ENCODE measurements around the gene ATXN7L1.
"Not testable (repeated sequence)": the region's sequence is repeated elsewhere in the genome, so short reads cannot be mapped to it uniquely, and the experiment has no call there.

Gene ATXN7L1

DNA sequence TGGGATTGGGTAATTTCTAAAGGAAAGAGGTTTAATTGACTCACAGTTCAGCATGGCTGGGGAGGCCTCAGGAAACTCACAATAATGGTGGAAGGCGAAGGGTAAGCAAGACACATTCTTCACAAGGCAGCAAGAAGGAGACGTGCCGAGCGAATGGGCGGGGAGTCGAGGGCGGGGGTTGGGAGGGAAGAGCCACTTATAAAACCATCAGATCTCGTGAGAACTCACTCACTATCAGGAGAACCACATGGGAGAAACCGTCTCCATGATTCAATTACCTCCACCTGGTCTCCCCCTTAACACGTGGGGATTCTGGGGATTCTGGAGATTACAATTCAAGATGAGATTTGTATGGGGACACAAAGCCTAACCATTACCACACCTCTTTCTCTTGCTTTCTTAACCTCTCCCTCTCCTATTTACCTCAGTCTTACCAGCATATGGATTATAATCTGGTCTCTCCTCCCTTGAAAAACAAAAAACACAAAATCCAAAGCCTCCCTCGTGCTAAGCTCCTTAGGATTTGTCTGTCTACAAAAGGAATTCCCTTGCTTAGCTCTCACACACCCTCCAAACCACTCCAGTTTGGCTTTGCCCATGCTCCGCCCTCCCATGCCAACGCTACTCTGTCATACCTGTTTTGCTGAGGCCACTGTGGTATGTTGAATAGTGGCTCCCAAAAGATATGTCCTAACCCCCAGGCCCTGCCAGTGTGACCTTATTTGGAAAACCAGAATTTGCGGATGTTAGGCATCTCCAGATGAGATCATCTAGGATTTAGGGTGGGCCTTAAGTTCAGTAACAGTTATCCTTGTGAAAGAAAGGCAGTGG lies 275.5 kb downstream of the ATXN7L1 start:
- H3K4me1 ChIP-seq (ENCODE audit: control insufficient read depth, insufficient read depth, low read length): no peaks in the 10 kb centered on the region
- no peak overlapping the region for H3K4me3 ChIP-seq (ENCODE audit: low read depth, low read length)
- TF ChIP-seq, protein P1, sequence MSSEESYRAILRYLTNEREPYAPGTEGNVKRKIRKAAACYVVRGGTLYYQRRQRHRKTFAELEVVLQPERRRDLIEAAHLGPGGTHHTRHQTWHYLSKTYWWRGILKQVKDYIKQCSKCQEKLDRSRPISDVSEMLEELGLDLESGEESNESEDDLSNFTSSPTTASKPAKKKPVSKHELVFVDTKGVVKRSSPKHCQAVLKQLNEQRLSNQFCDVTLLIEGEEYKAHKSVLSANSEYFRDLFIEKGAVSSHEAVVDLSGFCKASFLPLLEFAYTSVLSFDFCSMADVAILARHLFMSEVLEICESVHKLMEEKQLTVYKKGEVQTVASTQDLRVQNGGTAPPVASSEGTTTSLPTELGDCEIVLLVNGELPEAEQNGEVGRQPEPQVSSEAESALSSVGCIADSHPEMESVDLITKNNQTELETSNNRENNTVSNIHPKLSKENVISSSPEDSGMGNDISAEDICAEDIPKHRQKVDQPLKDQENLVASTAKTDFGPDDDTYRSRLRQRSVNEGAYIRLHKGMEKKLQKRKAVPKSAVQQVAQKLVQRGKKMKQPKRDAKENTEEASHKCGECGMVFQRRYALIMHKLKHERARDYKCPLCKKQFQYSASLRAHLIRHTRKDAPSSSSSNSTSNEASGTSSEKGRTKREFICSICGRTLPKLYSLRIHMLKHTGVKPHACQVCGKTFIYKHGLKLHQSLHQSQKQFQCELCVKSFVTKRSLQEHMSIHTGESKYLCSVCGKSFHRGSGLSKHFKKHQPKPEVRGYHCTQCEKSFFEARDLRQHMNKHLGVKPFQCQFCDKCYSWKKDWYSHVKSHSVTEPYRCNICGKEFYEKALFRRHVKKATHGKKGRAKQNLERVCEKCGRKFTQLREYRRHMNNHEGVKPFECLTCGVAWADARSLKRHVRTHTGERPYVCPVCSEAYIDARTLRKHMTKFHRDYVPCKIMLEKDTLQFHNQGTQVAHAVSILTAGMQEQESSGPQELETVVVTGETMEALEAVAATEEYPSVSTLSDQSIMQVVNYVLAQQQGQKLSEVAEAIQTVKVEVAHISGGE (tag by site-specific recombination; conservative IDR thresholded peaks at IDR 0.05; ENCODE audit: low read depth): no peak
- TF ChIP-seq ZNF202 (tag by site-specific recombination; IDR thresholded peaks at IDR 0.05; ENCODE audit: borderline replicate concordance): no peak
- TF ChIP-seq ZNF174 (tag by site-specific recombination; IDR thresholded peaks at IDR 0.05): no peak
- TF ChIP-seq, protein P2, sequence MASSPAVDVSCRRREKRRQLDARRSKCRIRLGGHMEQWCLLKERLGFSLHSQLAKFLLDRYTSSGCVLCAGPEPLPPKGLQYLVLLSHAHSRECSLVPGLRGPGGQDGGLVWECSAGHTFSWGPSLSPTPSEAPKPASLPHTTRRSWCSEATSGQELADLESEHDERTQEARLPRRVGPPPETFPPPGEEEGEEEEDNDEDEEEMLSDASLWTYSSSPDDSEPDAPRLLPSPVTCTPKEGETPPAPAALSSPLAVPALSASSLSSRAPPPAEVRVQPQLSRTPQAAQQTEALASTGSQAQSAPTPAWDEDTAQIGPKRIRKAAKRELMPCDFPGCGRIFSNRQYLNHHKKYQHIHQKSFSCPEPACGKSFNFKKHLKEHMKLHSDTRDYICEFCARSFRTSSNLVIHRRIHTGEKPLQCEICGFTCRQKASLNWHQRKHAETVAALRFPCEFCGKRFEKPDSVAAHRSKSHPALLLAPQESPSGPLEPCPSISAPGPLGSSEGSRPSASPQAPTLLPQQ (tag by site-specific recombination; IDR thresholded peaks at IDR 0.05): no peak
- no peaks in the 10 kb centered on the region for H3K36me3 ChIP-seq (ENCODE audit: control insufficient read depth in 2 of 2, insufficient read depth in 1 of 2, low read length in 2 of 2)
- H3K27ac ChIP-seq (ENCODE audit: extremely low read depth, low read depth, low read length): no peak overlapping the region
- CTCF ChIA-PET: interaction anchor here (0.7 to 1.8 kb wide), 2 partner anchors 11 to 193 kb away, joined by 3 to 8 read pairs; no protein-coding TSS in a partner anchor
- H3K9me3 ChIP-seq (ENCODE audit: control insufficient read depth, insufficient read depth, low read depth, low read length): no peaks in the 10 kb centered on the region
- POLR2A ChIA-PET: no interaction called here

DNA sequence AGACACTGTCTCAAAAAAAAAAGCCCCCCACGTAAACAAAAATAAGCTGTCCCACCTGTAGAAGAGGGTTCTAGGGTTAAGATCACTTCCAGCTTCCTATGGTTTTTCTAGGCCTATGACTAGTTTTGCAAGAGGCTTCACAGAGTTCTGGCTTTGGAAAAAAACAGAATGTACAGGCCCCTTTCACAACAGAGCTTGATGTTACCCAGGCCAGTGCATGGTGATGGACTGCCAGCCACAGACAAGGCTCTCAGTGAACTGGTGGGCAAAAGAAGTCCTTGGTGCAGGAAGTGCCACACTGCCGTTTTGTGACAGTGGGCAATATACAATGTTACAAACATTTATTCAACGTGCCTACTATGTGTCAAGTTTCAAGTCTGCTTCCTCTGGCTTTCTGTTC lies 276.8 kb downstream of the ATXN7L1 start:
- POLR2A ChIA-PET: no interaction called here
- CTCF ChIA-PET: interaction anchor here (1.8 kb wide), 1 partner anchor 10 kb away, joined by 8 read pairs; no protein-coding TSS in a partner anchor
- H3K9me3 ChIP-seq (ENCODE audit: control insufficient read depth, insufficient read depth, low read depth, low read length): no peaks in the 10 kb centered on the region

DNA sequence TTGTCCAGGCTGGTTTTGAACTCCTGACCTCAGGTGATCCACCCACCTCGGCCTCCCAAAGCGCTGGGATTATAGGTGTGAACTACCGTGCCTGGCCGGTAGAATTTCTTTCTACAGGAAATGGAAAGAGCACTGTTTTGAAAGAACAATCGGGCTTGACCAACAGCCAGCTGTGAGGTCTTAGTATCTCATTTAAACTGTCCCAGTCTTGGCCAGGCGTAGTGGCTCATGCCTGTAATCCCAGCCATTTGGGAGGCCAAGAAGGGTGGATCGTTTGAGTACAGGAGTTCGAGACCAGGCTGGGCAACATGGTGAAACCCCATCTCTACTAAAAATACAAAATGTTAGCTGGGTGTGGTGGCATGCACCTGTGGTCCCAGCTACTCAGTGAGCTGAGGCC lies 277.3 kb downstream of the ATXN7L1 start:
- POLR2A ChIA-PET: not testable (repeated sequence)
- CTCF ChIA-PET: interaction anchor here (1.8 kb wide), 1 partner anchor 10 kb away, joined by 8 read pairs; no protein-coding TSS in a partner anchor

More for the DNA sequence above, 276.8 kb downstream of the ATXN7L1 start:
- no peaks in the 10 kb centered on the region for H3K4me1 ChIP-seq (ENCODE audit: control insufficient read depth, insufficient read depth, low read length)
- no peak for TF ChIP-seq ZNF24 (tag by site-specific recombination; IDR thresholded peaks at IDR 0.05)
- H3K27ac ChIP-seq (ENCODE audit: extremely low read depth, low read depth, low read length): no peak overlapping the region
- H3K4me3 ChIP-seq (ENCODE audit: low read depth, low read length): no peak overlapping the region
- H3K36me3 ChIP-seq (ENCODE audit: control insufficient read depth in 2 of 2, insufficient read depth in 1 of 2, low read length in 2 of 2): no peaks in the 10 kb centered on the region

DNA sequence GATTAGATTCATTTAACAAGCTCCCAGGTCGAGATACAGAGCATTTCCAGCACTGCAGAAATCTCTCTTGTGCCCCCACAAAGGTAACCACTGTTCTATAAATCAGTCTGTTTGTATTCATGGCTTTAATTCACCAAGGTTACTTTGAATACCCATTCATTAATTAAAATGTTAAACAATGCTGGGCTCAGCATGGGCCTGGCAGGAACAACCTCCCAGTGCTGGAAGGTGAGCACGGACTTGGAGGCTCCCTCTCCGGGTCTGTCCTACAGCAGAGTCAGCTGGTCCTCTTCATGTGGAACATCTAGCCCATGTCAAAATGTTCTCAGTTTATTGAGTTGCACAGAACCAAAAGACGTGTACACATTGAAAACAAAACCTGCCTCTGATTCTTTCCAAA lies 279.5 kb downstream of the ATXN7L1 start:
- TF ChIP-seq, protein P3, sequence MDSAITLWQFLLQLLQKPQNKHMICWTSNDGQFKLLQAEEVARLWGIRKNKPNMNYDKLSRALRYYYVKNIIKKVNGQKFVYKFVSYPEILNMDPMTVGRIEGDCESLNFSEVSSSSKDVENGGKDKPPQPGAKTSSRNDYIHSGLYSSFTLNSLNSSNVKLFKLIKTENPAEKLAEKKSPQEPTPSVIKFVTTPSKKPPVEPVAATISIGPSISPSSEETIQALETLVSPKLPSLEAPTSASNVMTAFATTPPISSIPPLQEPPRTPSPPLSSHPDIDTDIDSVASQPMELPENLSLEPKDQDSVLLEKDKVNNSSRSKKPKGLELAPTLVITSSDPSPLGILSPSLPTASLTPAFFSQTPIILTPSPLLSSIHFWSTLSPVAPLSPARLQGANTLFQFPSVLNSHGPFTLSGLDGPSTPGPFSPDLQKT (IDR thresholded peaks at IDR 0.05; ENCODE audit: borderline replicate concordance, low read depth, low read length): no peak
- H3K4me1 ChIP-seq (ENCODE audit: control insufficient read depth, insufficient read depth, low read length): no peaks in the 10 kb centered on the region
- POLR2A ChIA-PET: interaction anchor here (0.6 kb wide), 1 partner anchor 404 kb away, joined by 3 read pairs; no protein-coding TSS in a partner anchor
- H3K9me3 ChIP-seq (ENCODE audit: control insufficient read depth, insufficient read depth, low read depth, low read length): no peaks in the 10 kb centered on the region
- CTCF ChIA-PET: interaction anchor here (0.7 to 1.0 kb wide), 2 partner anchors 54 to 446 kb away, joined by 3 to 4 read pairs; no protein-coding TSS in a partner anchor
- H3K27ac ChIP-seq (ENCODE audit: extremely low read depth, low read depth, low read length): no peak overlapping the region
- H3K4me3 ChIP-seq (ENCODE audit: low read depth, low read length): no peak overlapping the region
- no peaks in the 10 kb centered on the region for H3K36me3 ChIP-seq (ENCODE audit: control insufficient read depth in 2 of 2, insufficient read depth in 1 of 2, low read length in 2 of 2)

More for the DNA sequence above, 277.3 kb downstream of the ATXN7L1 start:
- not testable (repeated sequence) for H3K9me3 ChIP-seq (ENCODE audit: control insufficient read depth, insufficient read depth, low read depth, low read length); H3K36me3 ChIP-seq (ENCODE audit: control insufficient read depth in 2 of 2, insufficient read depth in 1 of 2, low read length in 2 of 2); H3K4me1 ChIP-seq (ENCODE audit: control insufficient read depth, insufficient read depth, low read length); H3K27ac ChIP-seq (ENCODE audit: extremely low read depth, low read depth, low read length); H3K4me3 ChIP-seq (ENCODE audit: low read depth, low read length)
- peak; percentile 54; the same call in 1 of the 2 replicates for TF ChIP-seq ZNF664 (tag by site-specific recombination; IDR thresholded peaks at IDR 0.05)

All from HEK293 (cell line).